GM21447 (cell line): ENCODE results near the gene ACOD1.
"Not testable (repeated sequence)": the region's sequence is repeated elsewhere in the genome, so short reads cannot be mapped to it uniquely, and the experiment has no call there.

Experiments used
- ATAC-seq: cut with Tn5 transposase; IDR thresholded peaks from one replicate; pipeline ENCODE4 v1.9.1; 2021; ENCODE audit not compliant: unreplicated experiment

ACOD1 gene

DNA sequence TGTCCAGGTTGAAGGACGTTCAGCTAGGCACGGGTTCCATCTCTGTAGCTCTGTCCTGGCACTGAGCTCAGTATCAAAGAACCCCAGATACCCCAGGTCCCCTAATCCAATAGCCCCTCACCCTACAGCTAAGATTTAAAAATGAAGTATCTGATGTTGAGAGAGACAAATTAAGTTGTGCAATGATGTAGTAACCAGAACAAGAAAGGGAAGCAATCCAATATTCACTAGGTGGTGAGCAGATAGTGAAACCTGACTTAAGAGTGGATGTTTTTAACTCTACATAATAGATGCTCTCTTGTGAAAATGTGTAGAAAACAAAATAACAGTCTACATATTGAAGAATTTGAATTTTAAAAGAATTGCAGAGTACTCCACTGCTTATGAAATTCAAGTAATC, 1.8 kb downstream of the ACOD1 start:
- no peak for ATAC-seq

- ATAC-seq: no peak
Observed at GRCh38 chr13:76953968-76954367, 5.7 kb downstream of the ACOD1 start.

GRCh38 chr13:76954538-76954937, 6.2 kb downstream of the ACOD1 start:
- no peak for ATAC-seq

- ATAC-seq: no peak
Observed at GRCh38 chr13:76955193-76955592, 6.9 kb downstream of the ACOD1 start.

DNA sequence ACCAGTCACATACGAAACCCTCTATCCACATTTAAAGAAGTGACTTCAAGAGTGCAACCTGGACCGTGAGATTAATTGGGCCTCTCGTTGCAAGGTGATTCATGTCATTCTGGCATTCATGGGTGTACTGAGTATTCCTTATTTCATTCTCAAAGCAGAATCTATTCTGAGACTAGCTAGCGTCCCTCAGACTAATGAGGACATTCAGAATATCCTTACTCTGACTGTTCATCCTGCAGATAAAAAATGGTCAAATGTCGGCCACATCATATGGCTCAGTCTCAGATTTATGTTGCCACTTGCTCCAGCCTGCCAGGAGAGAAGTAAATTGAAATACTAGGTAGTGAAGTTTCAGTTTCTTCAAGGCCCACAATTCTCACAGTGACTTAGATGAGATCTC, 7.3 kb downstream of the ACOD1 start:
- no peak for ATAC-seq

DNA sequence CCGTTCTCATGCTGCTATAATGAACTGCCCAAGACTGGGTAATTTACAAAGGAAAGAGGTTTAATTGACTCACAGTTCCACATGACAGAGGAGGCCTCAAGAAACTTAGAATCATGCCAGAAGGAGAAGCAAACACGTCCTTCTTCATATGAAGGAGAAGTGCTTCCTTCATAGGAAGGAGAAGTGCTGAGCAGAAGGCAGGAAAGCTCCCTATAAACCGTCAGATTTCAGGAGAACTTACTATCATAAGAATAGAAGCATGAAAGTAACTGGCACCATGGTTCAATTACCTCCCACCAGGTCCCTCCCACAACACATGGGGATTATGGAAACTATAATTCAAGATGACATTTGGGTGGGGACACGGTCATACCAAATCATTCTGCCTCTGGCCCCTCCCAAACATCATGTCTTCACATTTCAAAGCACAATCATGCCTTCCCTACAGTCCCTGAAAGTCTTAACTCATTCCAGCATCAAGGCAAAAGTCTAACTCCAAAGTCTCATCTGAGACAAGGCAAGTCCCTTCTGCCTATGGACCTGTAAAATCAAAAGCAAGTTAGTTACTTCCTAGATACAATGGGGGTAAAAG, 10.6 kb downstream of the ACOD1 start:
- no peak for ATAC-seq

GRCh38 chr13:76959734-76960133, 11.4 kb downstream of the ACOD1 start:
- not testable (repeated sequence) for ATAC-seq

DNA sequence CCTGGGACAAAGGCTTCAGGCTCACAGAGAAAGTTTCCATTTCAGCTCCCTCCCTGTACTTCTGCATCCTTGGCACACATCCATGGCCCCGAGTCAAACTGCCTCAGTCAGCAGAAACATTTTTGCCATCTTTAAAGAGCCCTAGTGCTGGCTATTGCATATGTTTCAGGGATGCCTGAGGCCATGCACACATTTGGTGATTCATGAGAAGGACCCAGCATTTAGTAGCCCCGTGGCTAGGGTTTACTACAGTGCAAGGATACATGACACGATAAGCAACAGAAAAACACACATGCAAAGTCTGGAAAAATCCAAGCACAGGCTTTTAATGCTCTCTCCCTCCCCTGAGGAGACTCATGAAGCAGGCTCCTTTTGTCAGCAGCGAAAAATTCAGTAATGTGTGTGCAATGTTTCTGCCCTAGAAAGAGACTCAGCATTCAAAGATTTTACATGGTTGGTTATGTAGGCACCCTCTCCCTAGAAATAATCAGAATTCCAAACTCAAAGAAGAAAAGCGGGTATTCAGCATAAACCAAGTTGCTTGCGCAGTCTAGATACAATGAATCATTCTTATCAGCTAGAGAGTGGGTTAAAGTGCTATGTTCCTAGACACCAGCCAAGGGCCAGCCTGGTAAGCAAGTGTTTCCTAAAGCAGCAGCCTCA, 17.6 kb downstream of the ACOD1 start:
- no peak for ATAC-seq

- no peak for ATAC-seq
Observed at GRCh38 chr13:76967031-76967430, 18.7 kb downstream of the ACOD1 start.

GRCh38 chr13:76968041-76968440, 19.7 kb downstream of the ACOD1 start:
- no peak for ATAC-seq

DNA sequence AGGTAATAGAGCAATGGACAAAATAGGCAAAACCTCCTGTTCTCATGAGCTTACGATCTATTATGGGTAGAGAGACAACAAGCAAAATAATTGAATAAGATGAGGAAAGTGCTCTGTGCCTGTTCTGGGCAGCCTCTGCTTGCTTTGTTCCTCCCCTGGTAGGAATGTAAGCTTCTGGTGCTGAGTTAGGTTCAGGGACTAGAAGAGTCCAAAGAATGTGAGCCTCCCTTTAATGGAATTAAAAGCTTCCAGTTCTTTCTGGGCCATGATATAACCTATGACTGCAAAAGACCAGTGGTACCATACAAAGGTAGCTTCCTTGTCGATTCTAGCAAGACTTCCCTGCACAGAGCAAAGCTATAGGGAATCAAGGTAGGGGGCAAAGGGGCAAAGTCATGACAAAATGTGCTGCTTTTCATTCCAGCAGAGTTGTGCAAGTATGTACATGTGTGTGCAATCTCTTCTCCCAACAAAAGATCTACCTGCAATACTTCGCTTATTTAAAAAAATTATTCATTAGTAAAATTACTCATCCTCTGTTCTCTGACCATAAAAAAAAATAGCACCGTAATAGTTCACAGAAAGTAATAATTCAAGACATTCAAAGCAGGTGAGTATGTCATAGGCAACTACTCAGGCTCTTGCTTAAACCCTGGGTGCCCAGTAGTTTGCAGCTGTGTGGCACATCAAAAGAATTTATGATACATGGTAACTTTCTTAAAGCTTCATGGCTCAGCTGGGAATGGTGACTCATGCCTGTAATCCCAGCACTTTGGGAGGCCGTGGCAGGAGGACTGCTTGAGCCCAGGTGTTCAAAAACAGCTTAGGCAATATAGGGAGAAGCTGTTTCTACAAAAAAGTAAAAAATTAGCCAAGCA, 21.4 kb downstream of the ACOD1 start:
- no peak for ATAC-seq

DNA sequence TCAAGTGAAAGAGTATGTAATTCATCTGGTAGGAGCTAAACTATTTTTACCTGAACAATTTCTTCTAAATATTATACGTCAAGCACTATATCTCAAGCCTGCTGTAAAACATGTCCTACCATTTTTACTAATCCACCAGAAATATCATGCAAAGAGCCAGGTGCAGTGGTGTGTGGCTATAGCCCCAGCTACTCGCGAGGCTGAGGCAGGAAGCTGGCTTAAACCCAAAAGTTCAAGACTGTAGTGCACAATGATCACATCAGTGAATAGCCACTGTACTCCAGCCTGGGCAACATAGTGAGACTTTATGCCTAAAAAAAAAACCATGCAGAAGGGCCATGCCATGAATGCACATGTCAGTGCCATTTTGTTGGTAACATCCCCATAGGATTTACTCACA, 22.9 kb downstream of the ACOD1 start:
- ATAC-seq: no peak

GRCh38 chr13:76971851-76972829, 23.8 kb downstream of the ACOD1 start:
- ATAC-seq: no peak

- no peak for ATAC-seq
Observed at GRCh38 chr13:76973920-76974617, 25.8 kb downstream of the ACOD1 start.

GRCh38 chr13:76974618-76974975, 26.3 kb downstream of the ACOD1 start:
- no peak for ATAC-seq

DNA sequence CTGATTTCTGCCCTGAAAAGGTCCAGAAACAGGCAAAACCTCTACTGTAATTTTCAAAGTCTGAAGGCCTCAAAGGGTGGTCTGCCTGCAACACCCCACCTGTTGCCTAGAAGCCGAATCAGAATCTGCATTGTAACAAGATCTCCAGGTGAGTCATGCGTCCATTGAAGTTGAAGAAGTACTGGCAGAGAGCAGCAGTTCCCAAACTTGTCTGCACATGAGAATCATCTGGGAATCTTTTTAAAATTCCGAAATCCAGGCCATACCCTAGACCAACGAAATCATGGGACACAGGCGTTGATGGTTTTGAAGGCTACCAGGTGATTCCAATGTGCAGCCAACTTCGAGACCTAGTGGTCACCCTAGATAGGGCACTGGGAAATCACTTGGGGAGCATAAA, 27.6 kb downstream of the ACOD1 start:
- ATAC-seq: no peak

GRCh38 chr13:76976490-76976889, 28.2 kb downstream of the ACOD1 start:
- no peak for ATAC-seq

DNA sequence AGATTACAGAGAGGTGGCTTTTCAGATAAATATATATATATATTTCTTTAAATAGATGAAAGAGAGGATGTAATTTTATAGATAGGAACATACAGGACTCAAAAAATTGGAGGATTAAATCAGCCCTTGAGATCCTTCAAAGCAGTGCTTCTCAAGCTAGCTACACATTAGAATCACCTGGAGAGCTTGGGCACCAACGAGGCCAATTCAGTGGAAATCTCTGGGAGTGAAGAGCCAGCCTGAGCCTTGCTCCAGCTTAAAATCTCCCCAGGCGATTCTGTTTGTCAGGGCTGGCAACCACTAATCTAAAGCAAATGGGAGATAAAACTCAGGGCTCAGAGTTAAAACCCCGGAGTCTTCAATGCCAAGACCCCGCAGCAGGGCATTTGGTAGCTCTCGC, 28.6 kb downstream of the ACOD1 start:
- ATAC-seq: no peak

DNA sequence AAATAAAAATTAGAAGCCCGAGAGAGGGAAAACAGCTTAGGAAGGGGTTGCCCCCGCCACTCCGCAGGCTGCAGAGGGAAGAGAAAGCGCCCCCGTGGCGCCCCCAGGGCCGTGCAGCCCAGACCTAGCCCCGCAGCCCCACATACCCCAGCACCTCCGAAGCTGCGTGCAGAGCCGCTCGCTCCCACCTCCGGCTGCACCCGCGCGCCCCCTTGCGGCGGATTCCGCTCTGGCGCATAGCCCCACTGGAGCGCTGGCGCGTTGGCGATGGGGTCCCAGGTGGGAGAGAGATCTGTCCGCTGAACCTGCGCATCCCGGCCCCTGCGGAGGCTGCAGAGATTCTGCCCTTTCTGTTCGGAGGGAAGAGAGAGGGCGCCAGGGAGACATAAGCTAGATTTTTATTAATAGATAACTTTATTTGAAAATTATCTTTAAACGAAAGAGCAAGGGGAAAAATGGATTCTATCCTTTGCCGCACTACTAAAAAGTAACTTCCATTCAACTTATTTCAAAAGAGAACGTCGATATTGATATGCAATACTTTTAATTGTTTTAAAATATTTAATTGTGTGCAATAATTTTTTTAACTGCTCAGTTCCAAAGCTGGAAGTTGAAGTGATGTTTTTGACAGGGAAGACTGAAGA, 31.9 kb downstream of the ACOD1 start:
- peak; percentile 98 for ATAC-seq

- no peak for ATAC-seq
Observed at GRCh38 chr13:76982061-76982460, 33.8 kb downstream of the ACOD1 start.
